Lower lobe of right lung (tissue), 2 donors: ENCODE measurements around the gene SH3PXD2A. TPM values are rescaled to one million over a fixed set of nuclear protein-coding genes. Genes with fewer than 3 reads are reported as not detected.

Experiments
- ATAC-seq, 2 donors: fragments of 200-7000 bp; cut with Tn5 transposase; one replicate each; pipeline ENCODE4 v1.9.1; 2020 to 2022; ENCODE audit warnings: mild to moderate bottlenecking in 2 of 2, moderate library complexity in 2 of 2
- DNase-seq: peaks from one replicate; pipeline ENCODE4 v3.0.0-alpha.2; 2020
- H3K27ac ChIP-seq: fragments of 200-600 bp; one replicate; pipeline ENCODE4 v1.8.0; 2022
- H3K27me3 ChIP-seq: fragments of 200-600 bp; one replicate; pipeline ENCODE4 v1.8.0; 2022; ENCODE audit warnings: low read depth
- H3K36me3 ChIP-seq: fragments of 200-600 bp; one replicate; pipeline ENCODE4 v1.8.0; 2022; ENCODE audit warnings: mild to moderate bottlenecking
- H3K4me1 ChIP-seq: fragments of 200-600 bp; one replicate; pipeline ENCODE4 v1.8.0; 2022
- H3K4me3 ChIP-seq: fragments of 200-600 bp; one replicate; pipeline ENCODE4 v1.8.0; 2022; ENCODE audit warnings: mild to moderate bottlenecking
- H3K9me3 ChIP-seq: fragments of 200-600 bp; one replicate; pipeline ENCODE4 v1.8.0; 2022
- CTCF ChIP-seq: fragments of 200-600 bp; IDR thresholded peaks from one replicate; pipeline ENCODE4 v1.8.0; 2022; ENCODE audit warnings: antibody characterized with exemption, mild to moderate bottlenecking
- intact Hi-C: fragments of 100-400 bp; cut with DNase I; formaldehyde crosslinking; loops from one replicate; pipeline ENCODE4 v1.11.0; 2022
- total RNA-seq: library from RNA; stranded (reverse); fragmentation: NEBNext Ultra II Directional; extraction: Animal tissue kit (Norgen Biotek cat#: 25700); gene quantifications from one replicate; pipeline ENCODE4 v1.2.1, GENCODE V29; 2021
- donor health status: DM: no; HTN: yes; CAD: no; lungs with severe emphysema.

Gene SH3PXD2A
- total RNA-seq, 1 donor from 2014 or later, result 34.8 TPM

GRCh38 chr10:103895411-103896186 lies 40.2 kb upstream of the SH3PXD2A start:
- peak overlapping the region; percentile 70 for H3K27ac ChIP-seq
- peaks cover 65% of the 10 kb centered on the region for H3K4me1 ChIP-seq
- H3K36me3 ChIP-seq, result peaks cover 69% of the 10 kb centered on the region
- intact Hi-C loops, result no loop called here
- H3K4me3 ChIP-seq, result no peak overlapping the region
- no peak for DNase-seq
- TF ChIP-seq CTCF, result no peak
- ATAC-seq, result peak in 1 of 2 donors; percentile 24
- H3K27me3 ChIP-seq, result no peaks in the 10 kb centered on the region
- no peaks in the 10 kb centered on the region for H3K9me3 ChIP-seq

DNA sequence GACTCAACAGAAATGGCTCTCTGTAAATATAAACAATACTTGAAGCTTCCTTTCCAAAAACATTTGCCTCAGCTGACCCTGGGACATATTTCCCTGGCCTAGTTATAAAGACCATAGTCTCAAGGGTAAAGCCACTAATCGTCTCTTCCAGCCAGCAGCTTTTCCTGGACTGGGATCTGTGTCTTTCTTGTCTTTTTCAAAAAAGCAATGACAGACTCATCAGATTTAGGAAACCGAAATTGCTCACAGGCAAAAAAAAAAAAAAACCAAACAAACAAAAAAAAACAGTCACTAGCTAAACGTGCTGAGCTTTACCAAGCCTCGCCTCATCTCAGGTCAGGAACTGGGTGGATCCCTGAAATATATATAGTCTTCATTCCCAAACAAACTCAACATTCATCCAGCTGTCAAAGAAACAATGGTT lies 39.1 kb upstream of the SH3PXD2A start:
- peaks cover 59% of the 10 kb centered on the region for H3K36me3 ChIP-seq
- H3K9me3 ChIP-seq, result no peaks in the 10 kb centered on the region
- no peak overlapping the region for H3K4me3 ChIP-seq
- no peak for DNase-seq
- H3K27ac ChIP-seq, result peak overlapping the region; percentile 70
- no peak for TF ChIP-seq CTCF
- ATAC-seq, result no peak
- H3K27me3 ChIP-seq, result no peaks in the 10 kb centered on the region
- intact Hi-C loops, result no loop called here
- peaks cover 69% of the 10 kb centered on the region for H3K4me1 ChIP-seq

DNA sequence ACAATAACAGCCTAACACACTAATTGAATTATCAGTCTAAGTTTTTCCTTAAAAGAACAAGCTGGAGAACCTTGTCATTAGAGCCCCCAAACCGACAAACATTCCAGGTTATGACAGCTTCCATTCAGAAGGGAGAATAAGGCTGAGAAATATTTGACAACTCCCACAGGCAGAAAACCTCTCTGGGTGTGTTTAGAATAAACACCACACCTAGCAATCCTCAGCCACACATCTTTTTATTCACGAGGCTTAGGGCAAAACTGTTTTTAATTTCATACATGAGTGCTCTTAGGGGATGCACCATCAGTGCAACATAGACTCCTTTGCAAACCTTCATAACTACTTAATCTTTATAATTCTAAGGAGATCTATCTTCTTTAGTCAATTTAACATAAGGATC lies 38.4 kb upstream of the SH3PXD2A start:
- H3K36me3 ChIP-seq, result peaks cover 55% of the 10 kb centered on the region
- H3K4me3 ChIP-seq, result no peak overlapping the region
- ATAC-seq, result no peak
- intact Hi-C loops, result no loop called here
- DNase-seq, result no peak
- peak overlapping the region; percentile 70 for H3K27ac ChIP-seq
- TF ChIP-seq CTCF, result no peak
- peaks cover 75% of the 10 kb centered on the region for H3K4me1 ChIP-seq
- no peaks in the 10 kb centered on the region for H3K9me3 ChIP-seq
- H3K27me3 ChIP-seq, result no peaks in the 10 kb centered on the region

- Histone ChIP-seq H3K27me3 (no peaks in the 10 kb centered on the region), H3K27ac (peak overlapping the region; percentile 70), H3K4me3 (no peak overlapping the region), H3K36me3 (peaks cover 50% of the 10 kb centered on the region), H3K4me1 (peaks cover 87% of the 10 kb centered on the region), H3K9me3 (no peaks in the 10 kb centered on the region)
- intact Hi-C loops, result no loop called here
- DNase-seq, result no peak
- ATAC-seq, result peak; percentile 24 to 52
- TF ChIP-seq CTCF, result no peak
Observed at GRCh38 chr10:103892181-103892580, 36.8 kb upstream of the SH3PXD2A start.

GRCh38 chr10:103890688-103891087 lies 35.3 kb upstream of the SH3PXD2A start:
- Histone ChIP-seq H3K36me3 (peaks cover 51% of the 10 kb centered on the region), H3K27ac (peak overlapping the region; percentile 70), H3K4me3 (no peak overlapping the region), H3K4me1 (peaks cover 77% of the 10 kb centered on the region), H3K27me3 (no peaks in the 10 kb centered on the region), H3K9me3 (no peaks in the 10 kb centered on the region)
- intact Hi-C loops, result no loop called here
- ATAC-seq (peak in 1 of 2 donors; percentile 4), DNase-seq (no peak)
- TF ChIP-seq CTCF, result no peak
